ENCODE results near the gene PPP1R12C.
"Not testable (repeated sequence)": the region's sequence is repeated elsewhere in the genome, so short reads cannot be mapped to it uniquely, and the experiment has no call there.

The PPP1R12C gene

GRCh38 chr19:55112777-55113569 lies 4.5 kb downstream of the PPP1R12C start:
- H3K27ac ChIP-seq, result no peak overlapping the region
- no peak for TF ChIP-seq CTCF (conservative IDR thresholded peaks at IDR 0.05)

GRCh38 chr19:55112246-55112776 lies 5.1 kb downstream of the PPP1R12C start:
- TF ChIP-seq CTCF (conservative IDR thresholded peaks at IDR 0.05), result no peak
- H3K27ac ChIP-seq, result no peak overlapping the region

GRCh38 chr19:55111238-55111831 lies 6.1 kb downstream of the PPP1R12C start:
- H3K27ac ChIP-seq, result no peak overlapping the region
- TF ChIP-seq CTCF (conservative IDR thresholded peaks at IDR 0.05), result no peak

- H3K27ac ChIP-seq, result no peak overlapping the region
These were observed 7.7 kb downstream of the PPP1R12C start for GRCh38 chr19:55109527-55110291.

GRCh38 chr19:55107252-55107651 lies 10.2 kb downstream of the PPP1R12C start:
- H3K27ac ChIP-seq, result not testable (repeated sequence)

More at GRCh38 chr19:55109527-55110291, 7.7 kb downstream of the PPP1R12C start:
- no peak for TF ChIP-seq CTCF (conservative IDR thresholded peaks at IDR 0.05)

- no peak for TF ChIP-seq CTCF (conservative IDR thresholded peaks at IDR 0.05)
- H3K27ac ChIP-seq, result no peak overlapping the region
These were observed 10.8 kb downstream of the PPP1R12C start for GRCh38 chr19:55106591-55106990.

GRCh38 chr19:55105237-55105636 lies 12.2 kb downstream of the PPP1R12C start:
- H3K27ac ChIP-seq, result no peak overlapping the region
- no peak for TF ChIP-seq CTCF (conservative IDR thresholded peaks at IDR 0.05)

Measured in VCaP (cell line).